ENCODE measurements around the gene DENND6B.

Gene DENND6B

GRCh38 chr22:50300620-50301257 lies 26.1 kb downstream of the DENND6B start:
- WGBS, 2 experiments (ENCODE audit: insufficient coverage in 2 of 2): 75 to 81% methylated on average over 9 to 13 of the region's 14 CpGs
- Histone ChIP-seq H3K36me3 (ENCODE audit: control insufficient read depth, insufficient read depth, low read length) (peaks cover 34% of the 10 kb centered on the region), H3K4me1 (ENCODE audit: control insufficient read depth, insufficient read depth, low read length, poor library complexity, severe bottlenecking) (peaks cover 43% of the 10 kb centered on the region), H3K27ac (ENCODE audit: low read depth, low read length, severe bottlenecking) (no peak overlapping the region), H3K4me3 (ENCODE audit: extremely low read depth, insufficient read depth, low read length, poor library complexity, severe bottlenecking) (no peak overlapping the region), H3K9me3 (ENCODE audit: control insufficient read depth, low read length) (no peaks in the 10 kb centered on the region)

GRCh38 chr22:50299785-50300619 lies 26.8 kb downstream of the DENND6B start:
- no peak overlapping the region for H3K27ac ChIP-seq (ENCODE audit: low read depth, low read length, severe bottlenecking)
- peaks cover 37% of the 10 kb centered on the region for H3K4me1 ChIP-seq (ENCODE audit: control insufficient read depth, insufficient read depth, low read length, poor library complexity, severe bottlenecking)

GRCh38 chr22:50298937-50299784 lies 27.7 kb downstream of the DENND6B start:
- 36 to 40% methylated on average over 23 to 53 of the region's 59 CpGs for WGBS, 2 experiments (ENCODE audit: insufficient coverage in 2 of 2)
- Histone ChIP-seq H3K27ac (ENCODE audit: low read depth, low read length, severe bottlenecking) (no peak overlapping the region), H3K9me3 (ENCODE audit: control insufficient read depth, low read length) (no peaks in the 10 kb centered on the region), H3K4me3 (ENCODE audit: extremely low read depth, insufficient read depth, low read length, poor library complexity, severe bottlenecking) (peak overlapping the region; percentile 24), H3K36me3 (ENCODE audit: control insufficient read depth, insufficient read depth, low read length) (peaks cover 35% of the 10 kb centered on the region), H3K4me1 (ENCODE audit: control insufficient read depth, insufficient read depth, low read length, poor library complexity, severe bottlenecking) (peaks cover 33% of the 10 kb centered on the region)

More at GRCh38 chr22:50299785-50300619, 26.8 kb downstream of the DENND6B start:
- Histone ChIP-seq H3K9me3 (ENCODE audit: control insufficient read depth, low read length) (no peaks in the 10 kb centered on the region), H3K36me3 (ENCODE audit: control insufficient read depth, insufficient read depth, low read length) (peaks cover 32% of the 10 kb centered on the region), H3K4me3 (ENCODE audit: extremely low read depth, insufficient read depth, low read length, poor library complexity, severe bottlenecking) (peak overlapping the region; percentile 24)
- 10 to 14% methylated on average over 67 to 90 of the region's 93 CpGs for WGBS, 2 experiments (ENCODE audit: insufficient coverage in 2 of 2)

- H3K27ac ChIP-seq (ENCODE audit: low read depth, low read length, severe bottlenecking): no peak overlapping the region
These were observed 28.6 kb downstream of the DENND6B start for GRCh38 chr22:50298266-50298637.

GRCh38 chr22:50297510-50298265 lies 29.1 kb downstream of the DENND6B start:
- no peak overlapping the region for H3K27ac ChIP-seq (ENCODE audit: low read depth, low read length, severe bottlenecking)
- peaks cover 32% of the 10 kb centered on the region for H3K4me1 ChIP-seq (ENCODE audit: control insufficient read depth, insufficient read depth, low read length, poor library complexity, severe bottlenecking)
- WGBS, 2 experiments (ENCODE audit: insufficient coverage in 2 of 2): 92 to 95% methylated on average over 17 of the region's 20 CpGs
- peaks cover 25% of the 10 kb centered on the region for H3K36me3 ChIP-seq (ENCODE audit: control insufficient read depth, insufficient read depth, low read length)
- no peak overlapping the region for H3K4me3 ChIP-seq (ENCODE audit: extremely low read depth, insufficient read depth, low read length, poor library complexity, severe bottlenecking)
- no peaks in the 10 kb centered on the region for H3K9me3 ChIP-seq (ENCODE audit: control insufficient read depth, low read length)

More at GRCh38 chr22:50298266-50298637, 28.6 kb downstream of the DENND6B start:
- H3K9me3 ChIP-seq (ENCODE audit: control insufficient read depth, low read length): no peaks in the 10 kb centered on the region
- 100% methylated on average over 1 to 2 of the region's 4 CpGs for WGBS, 2 experiments (ENCODE audit: insufficient coverage in 2 of 2)
- H3K4me1 ChIP-seq (ENCODE audit: control insufficient read depth, insufficient read depth, low read length, poor library complexity, severe bottlenecking): peaks cover 32% of the 10 kb centered on the region
- H3K4me3 ChIP-seq (ENCODE audit: extremely low read depth, insufficient read depth, low read length, poor library complexity, severe bottlenecking): no peak overlapping the region
- H3K36me3 ChIP-seq (ENCODE audit: control insufficient read depth, insufficient read depth, low read length): peaks cover 26% of the 10 kb centered on the region

GRCh38 chr22:50296658-50297490 lies 29.9 kb downstream of the DENND6B start:
- H3K36me3 ChIP-seq (ENCODE audit: control insufficient read depth, insufficient read depth, low read length): peaks cover 26% of the 10 kb centered on the region
- no peak overlapping the region for H3K4me3 ChIP-seq (ENCODE audit: extremely low read depth, insufficient read depth, low read length, poor library complexity, severe bottlenecking)
- H3K4me1 ChIP-seq (ENCODE audit: control insufficient read depth, insufficient read depth, low read length, poor library complexity, severe bottlenecking): peaks cover 35% of the 10 kb centered on the region
- 92 to 94% methylated on average over 23 to 25 of the region's 29 CpGs for WGBS, 2 experiments (ENCODE audit: insufficient coverage in 2 of 2)
- no peaks in the 10 kb centered on the region for H3K9me3 ChIP-seq (ENCODE audit: control insufficient read depth, low read length)
- no peak overlapping the region for H3K27ac ChIP-seq (ENCODE audit: low read depth, low read length, severe bottlenecking)

GRCh38 chr22:50294319-50294656 lies 32.5 kb downstream of the DENND6B start:
- Histone ChIP-seq H3K4me1 (ENCODE audit: control insufficient read depth, insufficient read depth, low read length, poor library complexity, severe bottlenecking) (peaks cover 20% of the 10 kb centered on the region), H3K27ac (ENCODE audit: low read depth, low read length, severe bottlenecking) (peak overlapping the region; percentile 96), H3K4me3 (ENCODE audit: extremely low read depth, insufficient read depth, low read length, poor library complexity, severe bottlenecking) (no peak overlapping the region), H3K36me3 (ENCODE audit: control insufficient read depth, insufficient read depth, low read length) (peaks cover 40% of the 10 kb centered on the region), H3K9me3 (ENCODE audit: control insufficient read depth, low read length) (no peaks in the 10 kb centered on the region)
- WGBS, 2 experiments (ENCODE audit: insufficient coverage in 2 of 2): 83 to 88% methylated on average over 2 to 5 of the region's 5 CpGs

GRCh38 chr22:50293441-50294318 lies 33.1 kb downstream of the DENND6B start:
- peaks cover 20% of the 10 kb centered on the region for H3K4me1 ChIP-seq (ENCODE audit: control insufficient read depth, insufficient read depth, low read length, poor library complexity, severe bottlenecking)
- peaks cover 46% of the 10 kb centered on the region for H3K36me3 ChIP-seq (ENCODE audit: control insufficient read depth, insufficient read depth, low read length)
- peak overlapping the region; percentile 1 for H3K4me3 ChIP-seq (ENCODE audit: extremely low read depth, insufficient read depth, low read length, poor library complexity, severe bottlenecking)
- 27 to 30% methylated on average over 27 to 34 of the region's 42 CpGs for whole genome bisulfite sequencing, 2 experiments (ENCODE audit: insufficient coverage in 2 of 2)
- H3K27ac ChIP-seq (ENCODE audit: low read depth, low read length, severe bottlenecking): peak overlapping the region; percentile 96
- no peaks in the 10 kb centered on the region for H3K9me3 ChIP-seq (ENCODE audit: control insufficient read depth, low read length)
